Subcutaneous adipose tissue (tissue), 4 donors: ENCODE data around the gene PRRC2B. TPM values are rescaled to one million over a fixed set of nuclear protein-coding genes. Genes with fewer than 3 reads are reported as not detected.

Experiments
- CTCF ChIP-seq: fragments of 450-650 bp; IDR thresholded peaks from one replicate; pipeline ENCODE4 v1.5.1; 2016; ENCODE audit warnings: low read depth, mild to moderate bottlenecking, control low read depth, antibody characterized with exemption, moderate library complexity
- total RNA-seq, 4 donors: library from RNA; depleted of rRNA; stranded (reverse); fragments of >200 nt; gene quantifications; one replicate each; pipeline ENCODE4 v1.1.0, GENCODE V29; 2016

PRRC2B gene
- total RNA-seq, 4 donors from 2014 or later = 59.0 to 138 (median 81.8) TPM

- no peak for TF ChIP-seq CTCF
These were observed 105.4 kb downstream of the PRRC2B start for GRCh38 chr9:131499254-131499767.

- TF ChIP-seq CTCF = no peak
These were observed 106.5 kb downstream of the PRRC2B start for GRCh38 chr9:131500377-131500776.

GRCh38 chr9:131500939-131501541 lies 107.2 kb downstream of the PRRC2B start:
- no peak for TF ChIP-seq CTCF

- no peak for TF ChIP-seq CTCF
These were observed 109.1 kb downstream of the PRRC2B start, which contains the start of gene POMT1 for GRCh38 chr9:131502781-131503625. TSS of gene POMT1 (plus strand) at chr9:131502918. CDS start at chr9:131504219, 1,301 bp downstream.

- TF ChIP-seq CTCF = no peak
These were observed 110.0 kb downstream of the PRRC2B start for GRCh38 chr9:131503626-131504465.

- TF ChIP-seq CTCF = no peak
These were observed 111.1 kb downstream of the PRRC2B start for GRCh38 chr9:131505012-131505411.
